Fibroblast of lung (primary cell): ENCODE results near the gene CDKAL1.

ENCODE experiments used
- EZH2 ChIP-seq: IDR thresholded peaks from 2 replicates; pipeline ENCODE4 v1.5.1; 2012; ENCODE audit warnings: low read length, control low read depth, mild to moderate bottlenecking; ENCODE audit errors: missing control alignments
- TF ChIP-seq, protein P1 (sequence below), 2 donors: IDR thresholded peaks in 1 of 2; conservative IDR thresholded peaks in 1 of 2; 1 replicate in 1 of 2; 2 replicates in 1 of 2; pipeline ENCODE4 v1.5.1; 2011 to 2012; ENCODE audit warnings: low read length in 2 of 2, control low read depth in 1 of 2, inconsistent platforms in 1 of 2, low read depth in 1 of 2, mild to moderate bottlenecking in 1 of 2

DNA sequence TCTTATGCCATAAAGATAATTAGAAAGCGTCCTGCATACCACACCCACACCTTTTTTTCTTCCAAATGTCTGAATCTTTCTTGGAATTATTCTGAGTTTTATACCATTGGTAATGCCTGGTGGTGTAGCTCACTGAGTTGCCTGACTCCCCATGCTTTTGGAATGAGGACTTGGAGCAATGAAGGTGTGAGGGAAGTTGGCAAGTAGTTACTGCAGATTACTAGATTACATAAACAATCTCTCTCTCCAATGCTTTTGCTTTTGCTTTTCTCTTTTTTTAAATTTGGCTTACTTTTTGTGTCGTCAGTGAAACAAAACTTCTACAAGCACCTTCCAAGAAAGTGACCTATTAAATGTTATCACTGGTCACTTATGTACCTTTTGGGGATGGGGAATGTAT lies 653.2 kb downstream of the CDKAL1 start:
- TF ChIP-seq, protein P1, sequence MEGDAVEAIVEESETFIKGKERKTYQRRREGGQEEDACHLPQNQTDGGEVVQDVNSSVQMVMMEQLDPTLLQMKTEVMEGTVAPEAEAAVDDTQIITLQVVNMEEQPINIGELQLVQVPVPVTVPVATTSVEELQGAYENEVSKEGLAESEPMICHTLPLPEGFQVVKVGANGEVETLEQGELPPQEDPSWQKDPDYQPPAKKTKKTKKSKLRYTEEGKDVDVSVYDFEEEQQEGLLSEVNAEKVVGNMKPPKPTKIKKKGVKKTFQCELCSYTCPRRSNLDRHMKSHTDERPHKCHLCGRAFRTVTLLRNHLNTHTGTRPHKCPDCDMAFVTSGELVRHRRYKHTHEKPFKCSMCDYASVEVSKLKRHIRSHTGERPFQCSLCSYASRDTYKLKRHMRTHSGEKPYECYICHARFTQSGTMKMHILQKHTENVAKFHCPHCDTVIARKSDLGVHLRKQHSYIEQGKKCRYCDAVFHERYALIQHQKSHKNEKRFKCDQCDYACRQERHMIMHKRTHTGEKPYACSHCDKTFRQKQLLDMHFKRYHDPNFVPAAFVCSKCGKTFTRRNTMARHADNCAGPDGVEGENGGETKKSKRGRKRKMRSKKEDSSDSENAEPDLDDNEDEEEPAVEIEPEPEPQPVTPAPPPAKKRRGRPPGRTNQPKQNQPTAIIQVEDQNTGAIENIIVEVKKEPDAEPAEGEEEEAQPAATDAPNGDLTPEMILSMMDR (conservative IDR thresholded peaks at IDR 0.05 in 1 of 2, IDR thresholded peaks at IDR 0.05 in 1 of 2; ENCODE audit: low read depth in 1 of 2, low read length in 2 of 2), result no peak
- no peak for TF ChIP-seq EZH2
